Measurements from ENCODE around the gene TRERF1.

Gene TRERF1

GRCh38 chr6:42441697-42442081 lies 10.0 kb downstream of the TRERF1 start:
- peak overlapping the region in 1 of 2 experiments; percentile 81 for H2BK12ac ChIP-seq (ENCODE audit: low read length in 2 of 2)
- no peaks in the 10 kb centered on the region for H3K9me3 ChIP-seq (ENCODE audit: control insufficient read depth, low read length)
- H3K36me3 ChIP-seq (ENCODE audit: control insufficient read depth in 1 of 2, insufficient read depth in 2 of 2, low read depth in 1 of 2, low read length in 2 of 2) = peaks cover 2 to 5% of the 10 kb centered on the region in 2 experiments
- peak overlapping the region; percentile 37 to 67 for H3K18ac ChIP-seq (ENCODE audit: low read depth in 1 of 2, low read length in 2 of 2)
- WGBS = 26% methylated on average over 5 of the region's 5 CpGs
- peak overlapping the region in 1 of 2 experiments; percentile 53 for H3K14ac ChIP-seq (ENCODE audit: low read length in 2 of 2)
- H3K4me1 ChIP-seq (ENCODE audit: control insufficient read depth, insufficient read depth, low read depth, low read length) = peaks cover 15% of the 10 kb centered on the region
- no peaks in the 10 kb centered on the region for H3K27me3 ChIP-seq (ENCODE audit: control insufficient read depth in 1 of 2, insufficient read depth in 1 of 2, low read length in 2 of 2)
- no peak overlapping the region for H2AFZ ChIP-seq (ENCODE audit: low read depth, low read length)
- H3K4me2 ChIP-seq (ENCODE audit: low read length, poor library complexity, severe bottlenecking) = no peak overlapping the region
- H4K8ac ChIP-seq (ENCODE audit: low read length) = peak overlapping the region; percentile 2
- H4K91ac ChIP-seq (ENCODE audit: low read length) = peak overlapping the region; percentile 5
- peak overlapping the region; percentile 79 for H3K9ac ChIP-seq (ENCODE audit: low read length)
- peak overlapping the region; percentile 34 for H3K27ac ChIP-seq (ENCODE audit: low read length, poor library complexity, severe bottlenecking)
- no peak overlapping the region for H2BK5ac ChIP-seq (ENCODE audit: low read depth, low read length, poor library complexity, severe bottlenecking)
- no peak overlapping the region for H3K23ac ChIP-seq (ENCODE audit: low read length in 2 of 2)
- H3K4ac ChIP-seq (ENCODE audit: low read depth in 1 of 2, low read length in 2 of 2) = peak overlapping the region in 1 of 2 experiments; percentile 74
- no peak overlapping the region for H2BK120ac ChIP-seq (ENCODE audit: low read depth, low read length)
- H3K4me3 ChIP-seq (ENCODE audit: insufficient read depth in 1 of 2, low read depth in 1 of 2, low read length in 2 of 2) = peak overlapping the region in 1 of 2 experiments; percentile 66
- DNase-seq = peak; percentile 65
- H2BK15ac ChIP-seq (ENCODE audit: low read depth, poor library complexity, severe bottlenecking) = no peak overlapping the region
- H3K79me1 ChIP-seq (replicated peaks; ENCODE audit: low read length, poor library complexity, severe bottlenecking) = peaks cover 34% of the 10 kb centered on the region
- H2AK5ac ChIP-seq (ENCODE audit: low read length, severe bottlenecking) = peak overlapping the region; percentile 5

DNA sequence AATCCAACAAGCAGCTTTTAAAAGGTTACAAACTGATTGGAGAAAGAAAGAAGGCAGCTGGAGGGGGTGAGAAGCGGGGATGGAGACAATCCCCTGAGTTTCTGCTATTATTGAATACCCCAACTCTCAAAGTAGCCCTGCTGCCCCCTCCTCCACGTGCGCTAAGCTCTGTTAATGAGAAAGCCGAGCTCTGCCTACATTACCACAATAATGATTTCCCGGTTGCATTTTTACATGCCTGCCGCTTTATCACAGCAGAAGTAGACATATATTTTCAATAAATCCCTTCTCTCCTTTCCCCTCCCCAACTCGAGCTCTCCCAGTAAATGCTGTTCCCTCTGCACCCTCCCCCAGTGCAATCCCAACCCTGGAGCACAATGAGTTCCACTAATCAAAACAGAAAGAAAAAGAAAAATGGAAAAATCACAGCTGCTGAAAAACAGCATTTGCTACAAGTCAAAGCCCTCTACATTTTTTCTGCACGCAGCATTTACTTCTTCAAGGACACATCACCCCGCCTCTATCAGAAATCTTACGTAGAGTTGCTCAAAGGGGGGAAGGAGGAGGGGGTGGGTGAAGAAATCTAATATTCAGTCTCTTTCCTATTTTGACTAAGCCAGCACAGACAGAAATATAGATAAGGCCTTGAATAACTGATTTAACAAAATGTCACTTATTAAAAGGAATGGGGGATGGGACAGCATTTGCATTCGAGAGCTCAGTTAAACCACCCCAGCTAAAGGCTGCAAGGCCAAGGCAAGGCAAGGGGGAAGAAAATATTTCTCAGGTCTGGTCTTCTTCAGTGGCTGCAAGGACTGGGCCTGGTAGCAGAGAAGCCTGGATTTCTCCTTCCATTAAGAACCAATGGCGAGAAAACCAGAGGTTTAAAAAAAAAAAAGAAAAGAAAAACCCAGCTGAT lies 10.7 kb downstream of the TRERF1 start:
- no peaks in the 10 kb centered on the region for H3K27me3 ChIP-seq (ENCODE audit: control insufficient read depth in 1 of 2, insufficient read depth in 1 of 2, low read length in 2 of 2)
- H2BK12ac ChIP-seq (ENCODE audit: low read length in 2 of 2) = peak overlapping the region in 1 of 2 experiments; percentile 23
- peak overlapping the region; percentile 80 for H2BK15ac ChIP-seq (ENCODE audit: low read depth, poor library complexity, severe bottlenecking)
- peak overlapping the region in 1 of 2 experiments; percentile 66 for H3K4me3 ChIP-seq (ENCODE audit: insufficient read depth in 1 of 2, low read depth in 1 of 2, low read length in 2 of 2)
- no peak overlapping the region for H2AFZ ChIP-seq (ENCODE audit: low read depth, low read length)
- H3K36me3 ChIP-seq (ENCODE audit: control insufficient read depth in 1 of 2, insufficient read depth in 2 of 2, low read depth in 1 of 2, low read length in 2 of 2) = peaks cover 2 to 5% of the 10 kb centered on the region in 2 experiments
- peak overlapping the region; percentile 34 for H3K27ac ChIP-seq (ENCODE audit: low read length, poor library complexity, severe bottlenecking)
- H2BK5ac ChIP-seq (ENCODE audit: low read depth, low read length, poor library complexity, severe bottlenecking) = no peak overlapping the region
- peak overlapping the region; percentile 35 to 74 for H3K4ac ChIP-seq (ENCODE audit: low read depth in 1 of 2, low read length in 2 of 2)
- peak overlapping the region in 1 of 2 experiments; percentile 74 for H3K18ac ChIP-seq (ENCODE audit: low read depth in 1 of 2, low read length in 2 of 2)
- no peaks in the 10 kb centered on the region for H3K9me3 ChIP-seq (ENCODE audit: control insufficient read depth, low read length)
- peak overlapping the region; percentile 45 for H4K8ac ChIP-seq (ENCODE audit: low read length)
- peak overlapping the region; percentile 20 for H3K4me2 ChIP-seq (ENCODE audit: low read length, poor library complexity, severe bottlenecking)
- no peak overlapping the region for H3K14ac ChIP-seq (ENCODE audit: low read length in 2 of 2)
- DNase-seq = peak; percentile 72
- H3K9ac ChIP-seq (ENCODE audit: low read length) = peak overlapping the region; percentile 79
- 47% methylated on average over 8 of the region's 12 CpGs for WGBS
- H2AK5ac ChIP-seq (ENCODE audit: low read length, severe bottlenecking) = no peak overlapping the region
- no peak overlapping the region for H4K91ac ChIP-seq (ENCODE audit: low read length)
- H3K79me1 ChIP-seq (replicated peaks; ENCODE audit: low read length, poor library complexity, severe bottlenecking) = peaks cover 28% of the 10 kb centered on the region
- H3K4me1 ChIP-seq (ENCODE audit: control insufficient read depth, insufficient read depth, low read depth, low read length) = peaks cover 15% of the 10 kb centered on the region
- peak overlapping the region; percentile 42 for H2BK120ac ChIP-seq (ENCODE audit: low read depth, low read length)
- no peak overlapping the region for H3K23ac ChIP-seq (ENCODE audit: low read length in 2 of 2)

- H3K36me3 ChIP-seq (ENCODE audit: control insufficient read depth in 1 of 2, insufficient read depth in 2 of 2, low read depth in 1 of 2, low read length in 2 of 2) = peaks cover 2 to 5% of the 10 kb centered on the region in 2 experiments
- no peak overlapping the region for H3K4me2 ChIP-seq (ENCODE audit: low read length, poor library complexity, severe bottlenecking)
- no peak overlapping the region for H2BK5ac ChIP-seq (ENCODE audit: low read depth, low read length, poor library complexity, severe bottlenecking)
- H3K23ac ChIP-seq (ENCODE audit: low read length in 2 of 2) = peak overlapping the region in 1 of 2 experiments; percentile 9
- no peak overlapping the region for H4K91ac ChIP-seq (ENCODE audit: low read length)
- no peaks in the 10 kb centered on the region for H3K27me3 ChIP-seq (ENCODE audit: control insufficient read depth in 1 of 2, insufficient read depth in 1 of 2, low read length in 2 of 2)
- peak overlapping the region; percentile 79 for H3K9ac ChIP-seq (ENCODE audit: low read length)
- no peak overlapping the region for H2AFZ ChIP-seq (ENCODE audit: low read depth, low read length)
- H3K18ac ChIP-seq (ENCODE audit: low read depth in 1 of 2, low read length in 2 of 2) = peak overlapping the region; percentile 18 to 37
- peak overlapping the region; percentile 24 for H3K27ac ChIP-seq (ENCODE audit: low read length, poor library complexity, severe bottlenecking)
- peaks cover 15% of the 10 kb centered on the region for H3K4me1 ChIP-seq (ENCODE audit: control insufficient read depth, insufficient read depth, low read depth, low read length)
- DNase-seq = peak; percentile 53
- no peak overlapping the region for H3K4ac ChIP-seq (ENCODE audit: low read depth in 1 of 2, low read length in 2 of 2)
- peak overlapping the region; percentile 57 for H2AK5ac ChIP-seq (ENCODE audit: low read length, severe bottlenecking)
- H3K9me3 ChIP-seq (ENCODE audit: control insufficient read depth, low read length) = peaks cover 2% of the 10 kb centered on the region
- H3K79me1 ChIP-seq (replicated peaks; ENCODE audit: low read length, poor library complexity, severe bottlenecking) = peaks cover 26% of the 10 kb centered on the region
- peak overlapping the region; percentile 44 for H2BK120ac ChIP-seq (ENCODE audit: low read depth, low read length)
- no peak overlapping the region for H2BK15ac ChIP-seq (ENCODE audit: low read depth, poor library complexity, severe bottlenecking)
- WGBS = 67% methylated on average over 6 of the region's 6 CpGs
- no peak overlapping the region for H3K14ac ChIP-seq (ENCODE audit: low read length in 2 of 2)
- H2BK12ac ChIP-seq (ENCODE audit: low read length in 2 of 2) = no peak overlapping the region
- peak overlapping the region in 1 of 2 experiments; percentile 66 for H3K4me3 ChIP-seq (ENCODE audit: insufficient read depth in 1 of 2, low read depth in 1 of 2, low read length in 2 of 2)
- peak overlapping the region; percentile 63 for H4K8ac ChIP-seq (ENCODE audit: low read length)
Measured at GRCh38 chr6:42440027-42440426, 11.7 kb downstream of the TRERF1 start.

DNA sequence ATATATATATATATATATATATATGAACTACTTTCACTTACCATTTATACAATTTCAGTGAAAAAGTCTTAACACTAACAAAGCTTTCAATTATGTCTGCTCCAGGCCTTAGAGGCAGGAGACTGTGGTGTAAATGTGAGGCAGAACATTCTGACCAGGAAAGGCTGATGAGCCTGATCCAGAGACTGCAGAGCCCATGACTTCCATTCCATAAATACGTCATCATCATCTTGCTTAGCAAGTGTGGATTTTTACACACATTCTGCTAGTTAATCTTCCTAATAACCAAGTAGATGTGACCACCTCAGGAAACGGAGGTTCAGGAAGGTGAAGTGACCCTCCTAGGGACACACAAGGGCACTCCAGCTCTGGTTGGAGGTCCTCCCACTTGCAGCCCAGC lies 14.9 kb downstream of the TRERF1 start:
- H4K8ac ChIP-seq (ENCODE audit: low read length) = no peak overlapping the region
- H3K4me3 ChIP-seq (ENCODE audit: insufficient read depth in 1 of 2, low read depth in 1 of 2, low read length in 2 of 2) = no peak overlapping the region
- H3K14ac ChIP-seq (ENCODE audit: low read length in 2 of 2) = peak overlapping the region in 1 of 2 experiments; percentile 2

More for the DNA sequence above, 14.9 kb downstream of the TRERF1 start:
- Histone ChIP-seq H2BK15ac (ENCODE audit: low read depth, poor library complexity, severe bottlenecking) (no peak overlapping the region), H3K79me1 (replicated peaks; ENCODE audit: low read length, poor library complexity, severe bottlenecking) (peaks cover 28% of the 10 kb centered on the region), H2BK5ac (ENCODE audit: low read depth, low read length, poor library complexity, severe bottlenecking) (no peak overlapping the region), H3K4me1 (ENCODE audit: control insufficient read depth, insufficient read depth, low read depth, low read length) (peaks cover 12% of the 10 kb centered on the region), H3K9me3 (ENCODE audit: control insufficient read depth, low read length) (peaks cover 22% of the 10 kb centered on the region), H3K4ac (ENCODE audit: low read depth in 1 of 2, low read length in 2 of 2) (no peak overlapping the region), H3K18ac (ENCODE audit: low read depth in 1 of 2, low read length in 2 of 2) (no peak overlapping the region), H3K4me2 (ENCODE audit: low read length, poor library complexity, severe bottlenecking) (no peak overlapping the region), H4K91ac (ENCODE audit: low read length) (no peak overlapping the region), H3K23ac (ENCODE audit: low read length in 2 of 2) (no peak overlapping the region), H2AFZ (ENCODE audit: low read depth, low read length) (no peak overlapping the region), H2BK12ac (ENCODE audit: low read length in 2 of 2) (no peak overlapping the region), H2AK5ac (ENCODE audit: low read length, severe bottlenecking) (no peak overlapping the region), H3K9ac (ENCODE audit: low read length) (no peak overlapping the region), H2BK120ac (ENCODE audit: low read depth, low read length) (no peak overlapping the region), H3K36me3 (ENCODE audit: control insufficient read depth in 1 of 2, insufficient read depth in 2 of 2, low read depth in 1 of 2, low read length in 2 of 2) (peaks cover 4 to 28% of the 10 kb centered on the region in 2 experiments), H3K27me3 (ENCODE audit: control insufficient read depth in 1 of 2, insufficient read depth in 1 of 2, low read length in 2 of 2) (no peaks in the 10 kb centered on the region), H3K27ac (ENCODE audit: low read length, poor library complexity, severe bottlenecking) (no peak overlapping the region)
- peak; percentile 43 for DNase-seq
- WGBS = 85% methylated on average over 2 of the region's 2 CpGs

Measured in mesenchymal stem cell (in vitro differentiated cells and primary cell).